Liver (tissue), 9 donors: ENCODE measurements around the gene HTR7. TPM values are rescaled to one million over a fixed set of nuclear protein-coding genes. Genes with fewer than 3 reads are reported as not detected.

Experiments
- DNase-seq: peaks from one replicate; pipeline ENCODE4 v3.0.0-alpha.2; 2017; ENCODE audit warnings: low spot score
- H3K27ac ChIP-seq, 2 donors: one replicate each; pipeline ENCODE4 v1.7.0; 2013; ENCODE audit warnings: inconsistent platforms in 2 of 2, low read length in 2 of 2, control low read depth in 1 of 2, low read depth in 1 of 2, mild to moderate bottlenecking in 1 of 2
- H3K27me3 ChIP-seq, 4 donors: one replicate each; pipeline versions ENCODE4 v1.6.1 to v1.7.0; 2013; ENCODE audit warnings: low read length in 3 of 4, inconsistent platforms in 1 of 4, mild to moderate bottlenecking in 1 of 4, moderate library complexity in 1 of 4; ENCODE audit not compliant: control insufficient read depth in 4 of 4, insufficient read depth in 4 of 4
- H3K36me3 ChIP-seq, 4 donors: one replicate each; pipeline versions ENCODE4 v1.6.1 to v1.7.0; 2013; ENCODE audit warnings: low read length in 3 of 4, mild to moderate bottlenecking in 3 of 4, low read depth in 1 of 4, moderate library complexity in 1 of 4; ENCODE audit not compliant: control insufficient read depth in 4 of 4, insufficient read depth in 3 of 4
- H3K4me1 ChIP-seq, 4 donors: one replicate each; pipeline versions ENCODE4 v1.6.1 to v1.7.0; 2013; ENCODE audit warnings: low read length in 3 of 4, mild to moderate bottlenecking in 3 of 4, moderate library complexity in 1 of 4; ENCODE audit not compliant: control insufficient read depth in 4 of 4, insufficient read depth in 4 of 4
- H3K4me3 ChIP-seq, 3 donors: one replicate each; pipeline versions ENCODE4 v1.6.1 to v1.7.0; 2013; ENCODE audit warnings: low read length in 3 of 3, control low read depth in 1 of 3, low read depth in 1 of 3, mild to moderate bottlenecking in 1 of 3
- H3K9ac ChIP-seq, 2 donors: one replicate each; pipeline ENCODE4 v1.7.0; 2013; ENCODE audit warnings: low read length in 2 of 2, mild to moderate bottlenecking in 2 of 2, moderate library complexity in 2 of 2, control low read depth in 1 of 2, low read depth in 1 of 2
- H3K9me3 ChIP-seq, 4 donors: one replicate each; pipeline versions ENCODE4 v1.6.1 to v1.7.0; 2013; ENCODE audit warnings: low read length in 3 of 4; ENCODE audit not compliant: control insufficient read depth in 4 of 4
- EGR1 ChIP-seq, 2 donors: IDR thresholded peaks; 2 replicates each; pipeline ENCODE4 v1.6.1; 2016 to 2018; ENCODE audit warnings: antibody characterized with exemption in 2 of 2, low read depth in 2 of 2
- FOXA1 ChIP-seq: IDR thresholded peaks from 2 replicates; pipeline ENCODE4 v1.6.1; 2016; ENCODE audit warnings: antibody characterized with exemption
- FOXA2 ChIP-seq: IDR thresholded peaks from 2 replicates; pipeline ENCODE4 v1.6.1; 2016; ENCODE audit warnings: antibody characterized with exemption
- HNF4A ChIP-seq, 2 donors: conservative IDR thresholded peaks; 2 replicates each; pipeline ENCODE4 v1.6.1; 2016; ENCODE audit warnings: antibody characterized with exemption in 2 of 2, mild to moderate bottlenecking in 2 of 2
- HNF4G ChIP-seq: IDR thresholded peaks from 2 replicates; pipeline ENCODE4 v1.6.1; 2016; ENCODE audit warnings: antibody characterized with exemption
- NR2F2 ChIP-seq: IDR thresholded peaks from 2 replicates; pipeline ENCODE4 v1.6.1; 2016; ENCODE audit warnings: antibody characterized with exemption
- RAD21 ChIP-seq, 2 donors: IDR thresholded peaks; 2 replicates each; pipeline ENCODE4 v1.6.1; 2016; ENCODE audit warnings: antibody characterized with exemption in 2 of 2, mild to moderate bottlenecking in 2 of 2
- SP1 ChIP-seq: IDR thresholded peaks from 2 replicates; pipeline ENCODE4 v1.6.1; 2018; ENCODE audit warnings: antibody characterized with exemption, mild to moderate bottlenecking
- TAF1 ChIP-seq: conservative IDR thresholded peaks from 2 replicates; pipeline ENCODE4 v1.6.1; 2016; ENCODE audit warnings: antibody characterized with exemption, mild to moderate bottlenecking
- YY1 ChIP-seq: IDR thresholded peaks from 2 replicates; pipeline ENCODE4 v1.6.1; 2016; ENCODE audit warnings: antibody characterized with exemption, mild to moderate bottlenecking
- WGBS: extraction: QIAGEN DNeasy Blood & Tissue Kit; methylation state at CpG from one replicate; pipeline ENCODE4 v1.1.7; 2013; 5-methylcytosine and 5-hydroxymethylcytosine counted together
- polyA plus RNA-seq, 2 donors: library from polyadenylated mRNA; stranded (reverse) in 1 of 2; unstranded in 1 of 2; fragments of 200-250 nt in 1 of 2; fragments of >200 nt in 1 of 2; fragmentation: Nextera tagmentation in 1 of 2; extraction: Ambion mirVana in 1 of 2; gene quantifications; one replicate each; pipeline versions ENCODE4 v1.2.1 to v1.2.3, GENCODE V29; 2013 to 2015
- total RNA-seq, 2 donors: library from RNA; depleted of rRNA; stranded (reverse); fragments of >200 nt; gene quantifications; one replicate each; pipeline ENCODE4 v1.2.3, GENCODE V29; 2014
- TF ChIP-seq, protein P1 (sequence below): IDR thresholded peaks from 2 replicates; pipeline ENCODE4 v1.6.1; 2016; ENCODE audit warnings: antibody characterized with exemption
- TF ChIP-seq, protein P2 (sequence below): IDR thresholded peaks from 2 replicates; pipeline ENCODE4 v1.6.1; 2016; ENCODE audit warnings: antibody characterized with exemption
- TF ChIP-seq, protein P3 (sequence below): fragments of 150-350 bp; IDR thresholded peaks from 2 replicates; pipeline ENCODE4 v1.5.1; 2017; ENCODE audit warnings: improper control_type of control experiment, low read depth, low read length; ENCODE audit not compliant: missing input control
- TF ChIP-seq, protein P4 (sequence below): IDR thresholded peaks from 2 replicates; pipeline ENCODE4 v1.6.1; 2016; ENCODE audit warnings: antibody characterized with exemption, mild to moderate bottlenecking
- donor health status: healthy.
- donor health status: healthy.
- donor health status: healthy.
- donor health status: healthy.
- donor health status: healthy.

Gene HTR7
- total and polyA plus RNA-seq, 4 donors = 0.17 to 0.61 (median 0.18) TPM; not detected in 1

DNA sequence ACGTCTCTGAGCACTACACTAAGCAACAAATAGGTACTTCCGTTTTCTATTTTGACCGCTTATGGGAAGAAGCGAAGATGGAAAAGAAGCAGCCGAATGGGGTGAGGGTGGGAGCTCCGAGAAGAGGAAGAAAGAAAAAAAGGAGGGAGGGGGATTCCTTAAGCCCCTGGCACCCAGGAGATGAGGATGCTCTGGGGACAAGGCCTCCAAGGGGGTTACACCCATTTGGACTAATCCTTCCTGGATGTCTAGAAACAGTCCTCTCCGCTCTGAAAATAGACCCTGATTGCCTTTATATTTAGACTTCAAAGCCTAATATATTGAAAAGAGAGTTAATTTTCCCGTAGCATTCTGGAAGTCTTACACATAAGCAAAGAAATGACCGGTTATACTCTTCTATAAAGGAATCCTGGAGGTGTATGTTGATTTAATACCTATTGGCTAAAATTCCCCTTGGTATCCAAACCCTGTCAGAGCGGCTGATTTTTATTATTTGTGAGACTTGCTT, 676 bp upstream of the HTR7 start:
- Histone ChIP-seq H3K27ac (no peak overlapping the region), H3K9ac (no peak overlapping the region), H3K4me3 (peak overlapping the region; percentile 51 to 85 (median 66)), H3K9me3 (no peaks in the 10 kb centered on the region), H3K27me3 (peaks cover 0 to 14% (median 5%) of the 10 kb centered on the region in 4 donors), H3K4me1 (peaks cover 3 to 10% (median 5%) of the 10 kb centered on the region in 4 donors), H3K36me3 (no peaks in the 10 kb centered on the region)
- no peak for DNase-seq
- TF ChIP-seq, protein P1, sequence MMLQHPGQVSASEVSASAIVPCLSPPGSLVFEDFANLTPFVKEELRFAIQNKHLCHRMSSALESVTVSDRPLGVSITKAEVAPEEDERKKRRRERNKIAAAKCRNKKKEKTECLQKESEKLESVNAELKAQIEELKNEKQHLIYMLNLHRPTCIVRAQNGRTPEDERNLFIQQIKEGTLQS = no peak
- TF ChIP-seq HNF4G = no peak
- TF ChIP-seq, protein P2, sequence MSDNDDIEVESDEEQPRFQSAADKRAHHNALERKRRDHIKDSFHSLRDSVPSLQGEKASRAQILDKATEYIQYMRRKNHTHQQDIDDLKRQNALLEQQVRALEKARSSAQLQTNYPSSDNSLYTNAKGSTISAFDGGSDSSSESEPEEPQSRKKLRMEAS = no peak
- no peak for TF ChIP-seq EGR1 (IDR thresholded peaks at IDR 0.05; ENCODE audit: low read depth in 2 of 2)
- no peak for TF ChIP-seq SP1
- TF ChIP-seq NR2F2 = no peak
- no peak for TF ChIP-seq TAF1
- no peak for TF ChIP-seq YY1
- no peak for TF ChIP-seq RAD21 (IDR thresholded peaks at IDR 0.05)
- no peak for TF ChIP-seq FOXA2
- 42% methylated on average over 10 of the region's 10 CpGs for WGBS

DNA sequence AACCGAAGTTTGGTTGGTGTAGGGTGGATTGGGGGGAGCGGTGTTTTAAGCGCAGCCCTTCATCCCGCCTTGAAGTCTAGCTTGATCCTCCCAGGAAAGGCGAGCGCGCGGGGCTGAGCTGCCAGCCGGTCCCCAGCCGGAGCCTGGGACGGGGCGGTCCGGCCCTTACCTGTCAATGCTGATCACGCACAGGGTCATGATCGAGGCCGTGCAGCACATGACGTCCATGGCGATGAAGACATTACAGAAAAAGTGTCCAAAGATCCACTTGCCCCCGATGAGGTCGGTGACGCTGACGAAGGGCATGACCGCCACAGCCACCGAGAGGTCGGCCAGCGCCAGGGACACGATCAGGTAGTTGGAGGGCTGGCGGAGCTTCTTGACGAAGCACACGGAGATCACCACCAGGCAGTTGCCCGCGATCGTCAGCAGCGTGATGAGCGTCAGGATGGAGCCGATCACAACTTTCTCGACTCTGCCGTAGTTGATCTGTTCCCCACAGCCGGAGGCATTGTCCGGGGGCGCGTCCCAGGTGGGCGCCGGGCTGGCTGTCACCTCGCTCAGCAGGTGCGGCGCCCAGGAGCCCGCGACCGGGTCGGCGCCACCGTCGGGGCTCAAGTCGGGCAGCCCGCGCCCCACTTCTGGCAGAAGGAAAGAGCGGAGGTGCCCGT, 740 bp downstream of the HTR7 start:
- Histone ChIP-seq H3K9ac (no peak overlapping the region), H3K27me3 (peaks cover 0 to 14% (median 5%) of the 10 kb centered on the region in 4 donors), H3K9me3 (no peaks in the 10 kb centered on the region), H3K36me3 (no peaks in the 10 kb centered on the region), H3K4me1 (peaks cover 3 to 10% (median 5%) of the 10 kb centered on the region in 4 donors), H3K4me3 (peak overlapping the region; percentile 48 to 85 (median 50)), H3K27ac (no peak overlapping the region)
- 10% methylated on average over 59 of the region's 59 CpGs for WGBS
- no peak for DNase-seq
- no peak for TF ChIP-seq FOXA1
- TF ChIP-seq HNF4A (conservative IDR thresholded peaks at IDR 0.05) = no peak
- TF ChIP-seq, protein P3, sequence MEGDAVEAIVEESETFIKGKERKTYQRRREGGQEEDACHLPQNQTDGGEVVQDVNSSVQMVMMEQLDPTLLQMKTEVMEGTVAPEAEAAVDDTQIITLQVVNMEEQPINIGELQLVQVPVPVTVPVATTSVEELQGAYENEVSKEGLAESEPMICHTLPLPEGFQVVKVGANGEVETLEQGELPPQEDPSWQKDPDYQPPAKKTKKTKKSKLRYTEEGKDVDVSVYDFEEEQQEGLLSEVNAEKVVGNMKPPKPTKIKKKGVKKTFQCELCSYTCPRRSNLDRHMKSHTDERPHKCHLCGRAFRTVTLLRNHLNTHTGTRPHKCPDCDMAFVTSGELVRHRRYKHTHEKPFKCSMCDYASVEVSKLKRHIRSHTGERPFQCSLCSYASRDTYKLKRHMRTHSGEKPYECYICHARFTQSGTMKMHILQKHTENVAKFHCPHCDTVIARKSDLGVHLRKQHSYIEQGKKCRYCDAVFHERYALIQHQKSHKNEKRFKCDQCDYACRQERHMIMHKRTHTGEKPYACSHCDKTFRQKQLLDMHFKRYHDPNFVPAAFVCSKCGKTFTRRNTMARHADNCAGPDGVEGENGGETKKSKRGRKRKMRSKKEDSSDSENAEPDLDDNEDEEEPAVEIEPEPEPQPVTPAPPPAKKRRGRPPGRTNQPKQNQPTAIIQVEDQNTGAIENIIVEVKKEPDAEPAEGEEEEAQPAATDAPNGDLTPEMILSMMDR = no peak
- TF ChIP-seq, protein P4, sequence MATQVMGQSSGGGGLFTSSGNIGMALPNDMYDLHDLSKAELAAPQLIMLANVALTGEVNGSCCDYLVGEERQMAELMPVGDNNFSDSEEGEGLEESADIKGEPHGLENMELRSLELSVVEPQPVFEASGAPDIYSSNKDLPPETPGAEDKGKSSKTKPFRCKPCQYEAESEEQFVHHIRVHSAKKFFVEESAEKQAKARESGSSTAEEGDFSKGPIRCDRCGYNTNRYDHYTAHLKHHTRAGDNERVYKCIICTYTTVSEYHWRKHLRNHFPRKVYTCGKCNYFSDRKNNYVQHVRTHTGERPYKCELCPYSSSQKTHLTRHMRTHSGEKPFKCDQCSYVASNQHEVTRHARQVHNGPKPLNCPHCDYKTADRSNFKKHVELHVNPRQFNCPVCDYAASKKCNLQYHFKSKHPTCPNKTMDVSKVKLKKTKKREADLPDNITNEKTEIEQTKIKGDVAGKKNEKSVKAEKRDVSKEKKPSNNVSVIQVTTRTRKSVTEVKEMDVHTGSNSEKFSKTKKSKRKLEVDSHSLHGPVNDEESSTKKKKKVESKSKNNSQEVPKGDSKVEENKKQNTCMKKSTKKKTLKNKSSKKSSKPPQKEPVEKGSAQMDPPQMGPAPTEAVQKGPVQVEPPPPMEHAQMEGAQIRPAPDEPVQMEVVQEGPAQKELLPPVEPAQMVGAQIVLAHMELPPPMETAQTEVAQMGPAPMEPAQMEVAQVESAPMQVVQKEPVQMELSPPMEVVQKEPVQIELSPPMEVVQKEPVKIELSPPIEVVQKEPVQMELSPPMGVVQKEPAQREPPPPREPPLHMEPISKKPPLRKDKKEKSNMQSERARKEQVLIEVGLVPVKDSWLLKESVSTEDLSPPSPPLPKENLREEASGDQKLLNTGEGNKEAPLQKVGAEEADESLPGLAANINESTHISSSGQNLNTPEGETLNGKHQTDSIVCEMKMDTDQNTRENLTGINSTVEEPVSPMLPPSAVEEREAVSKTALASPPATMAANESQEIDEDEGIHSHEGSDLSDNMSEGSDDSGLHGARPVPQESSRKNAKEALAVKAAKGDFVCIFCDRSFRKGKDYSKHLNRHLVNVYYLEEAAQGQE = no peak
- TF ChIP-seq HNF4G = no peak
- TF ChIP-seq NR2F2 = no peak
